WTC11 (cell line): ENCODE measurements around the gene TCEAL9. TPM values are rescaled to one million over a fixed set of nuclear protein-coding genes. Genes with fewer than 3 reads are reported as not detected.

ENCODE experiments used
- ATAC-seq: fragments of 200-7000 bp; cut with Tn5 transposase; 2 replicates; pipeline ENCODE4 v1.10.0; 2021; ENCODE audit warnings: mild to moderate bottlenecking, moderate library complexity
- CTCF ChIA-PET: fragments of 300-600 bp; sonication (Branson Sonifier 250); formaldehyde crosslinking; loops from one replicate; lab custom pipeline; 2021; ENCODE audit warnings: antibody characterized with exemption; lab: Charles Lee
- POLR2A ChIA-PET: fragments of 350-600 bp; sonication (Branson Sonifier 250); formaldehyde crosslinking; loops from one replicate; lab custom pipeline; 2021; ENCODE audit warnings: antibody characterized with exemption; lab: Charles Lee
- DNase-seq: peaks from one replicate; pipeline ENCODE4 v3.0.0; 2021; ENCODE audit warnings: low spot score
- H3K27ac Mint-ChIP-seq: 2 replicates; pipeline ENCODE4 v1.8.0; 2021; ENCODE audit warnings: mixed read lengths
- H3K27me3 Mint-ChIP-seq: 2 replicates; pipeline ENCODE4 v1.8.0; 2021; ENCODE audit warnings: low read depth, mild to moderate bottlenecking, moderate library complexity, mixed read lengths
- H3K36me3 Mint-ChIP-seq: 2 replicates; pipeline ENCODE4 v1.8.0; 2021; ENCODE audit warnings: mixed read lengths
- H3K4me1 Mint-ChIP-seq: 2 replicates; pipeline ENCODE4 v1.8.0; 2022; ENCODE audit warnings: mixed read lengths
- H3K4me3 Mint-ChIP-seq: 2 replicates; pipeline ENCODE4 v1.8.0; 2021; ENCODE audit warnings: mild to moderate bottlenecking, moderate library complexity, mixed read lengths
- H3K9me3 Mint-ChIP-seq: 2 replicates; pipeline ENCODE4 v1.8.0; 2021; ENCODE audit warnings: mixed read lengths
- ATF1 ChIP-seq: sonication (generic); formaldehyde crosslinking; IDR thresholded peaks from 2 replicates; pipeline ENCODE4 v1.8.1; 2023; ENCODE audit warnings: mild to moderate bottlenecking, moderate library complexity, missing genetic modification reagents
- ATF2 ChIP-seq: sonication (generic); formaldehyde crosslinking; IDR thresholded peaks from 2 replicates; pipeline ENCODE4 v1.8.1; 2022; ENCODE audit warnings: low read depth, missing genetic modification reagents, borderline replicate concordance
- CBFB ChIP-seq: sonication (generic); formaldehyde crosslinking; IDR thresholded peaks from 2 replicates; pipeline ENCODE4 v1.8.1; 2022; ENCODE audit warnings: mild to moderate bottlenecking, low read depth, missing genetic modification reagents
- CDX4 ChIP-seq: fragments of 250-450 bp; sonication (Bioruptor Pico); IDR thresholded peaks from 2 replicates; pipeline ENCODE4 v1.9.0; 2021; ENCODE audit warnings: moderate library complexity, mild to moderate bottlenecking, inconsistent platforms, borderline replicate concordance
- CREB1 ChIP-seq: sonication (generic); formaldehyde crosslinking; IDR thresholded peaks from 2 replicates; pipeline ENCODE4 v1.8.0; 2023; ENCODE audit warnings: mild to moderate bottlenecking, missing genetic modification reagents
- CTCF ChIP-seq: fragments of 200-600 bp; IDR thresholded peaks from 2 replicates; pipeline ENCODE4 v1.8.0; 2022; ENCODE audit warnings: antibody characterized with exemption
- ERG ChIP-seq: fragments of 250-450 bp; sonication (Bioruptor Pico); IDR thresholded peaks from 2 replicates; pipeline ENCODE4 v1.8.0; 2021; ENCODE audit warnings: mild to moderate bottlenecking
- ESRRA ChIP-seq: sonication (generic); formaldehyde crosslinking; IDR thresholded peaks from 2 replicates; pipeline ENCODE4 v1.8.1; 2022; ENCODE audit warnings: mild to moderate bottlenecking, missing genetic modification reagents, borderline replicate concordance
- FOXP1 ChIP-seq: sonication (generic); formaldehyde crosslinking; IDR thresholded peaks from 2 replicates; pipeline ENCODE4 v1.8.0; 2022; ENCODE audit warnings: missing genetic modification reagents, mild to moderate bottlenecking, moderate library complexity, borderline replicate concordance
- GRHL2 ChIP-seq: fragments of 250-450 bp; sonication (Bioruptor Pico); IDR thresholded peaks from 2 replicates; pipeline ENCODE4 v1.8.0; 2022; ENCODE audit warnings: mild to moderate bottlenecking, moderate library complexity; ENCODE audit not compliant: insufficient replicate concordance, severe bottlenecking
- JAZF1 ChIP-seq: fragments of 250-450 bp; sonication (Bioruptor Pico); IDR thresholded peaks from 2 replicates; pipeline ENCODE4 v1.9.0; 2021; ENCODE audit warnings: moderate library complexity, mild to moderate bottlenecking, inconsistent platforms
- OVOL2 ChIP-seq: fragments of 250-450 bp; sonication (Bioruptor Pico); IDR thresholded peaks from 2 replicates; pipeline ENCODE4 v1.9.0; 2021; ENCODE audit warnings: mild to moderate bottlenecking, borderline replicate concordance
- PREB ChIP-seq: sonication (generic); formaldehyde crosslinking; IDR thresholded peaks from 2 replicates; pipeline ENCODE4 v1.8.1; 2022; ENCODE audit warnings: mild to moderate bottlenecking, missing genetic modification reagents, moderate library complexity, borderline replicate concordance
- SOX15 ChIP-seq: fragments of 250-450 bp; sonication (Bioruptor Pico); IDR thresholded peaks from 2 replicates; pipeline ENCODE4 v1.9.0; 2021; ENCODE audit warnings: mild to moderate bottlenecking
- TP53 ChIP-seq: sonication (generic); formaldehyde crosslinking; IDR thresholded peaks from 2 replicates; pipeline ENCODE4 v1.8.1; 2023; ENCODE audit warnings: mild to moderate bottlenecking, missing genetic modification reagents
- ZNF219 ChIP-seq: sonication (generic); formaldehyde crosslinking; IDR thresholded peaks from 2 replicates; pipeline ENCODE4 v1.8.0; 2023; ENCODE audit warnings: missing genetic modification reagents, mild to moderate bottlenecking, borderline replicate concordance
- ZNF317 ChIP-seq: sonication (generic); formaldehyde crosslinking; IDR thresholded peaks from 2 replicates; pipeline ENCODE4 v1.8.1; 2023; ENCODE audit warnings: low read depth, mild to moderate bottlenecking, moderate library complexity, missing genetic modification reagents, borderline replicate concordance
- ZNF423 ChIP-seq: fragments of 250-450 bp; sonication (Bioruptor Pico); IDR thresholded peaks from 2 replicates; pipeline ENCODE4 v2.1.2; 2022; ENCODE audit warnings: mild to moderate bottlenecking, moderate library complexity
- ZNF425 ChIP-seq: fragments of 250-450 bp; sonication (Bioruptor Pico); conservative IDR thresholded peaks from 2 replicates; pipeline ENCODE4 v1.9.0; 2021; ENCODE audit warnings: mild to moderate bottlenecking
- total RNA-seq: library from RNA; stranded (reverse); gene quantifications from 3 replicates; pipeline ENCODE4 v1.2.3, GENCODE V29; 2021
- TF ChIP-seq, protein P1 (sequence below): fragments of 250-450 bp; sonication (Bioruptor Pico); IDR thresholded peaks from 2 replicates; pipeline ENCODE4 v1.9.0; 2021; ENCODE audit warnings: mild to moderate bottlenecking

TCEAL9 gene
- total RNA-seq, 1 experiment from 2014 or later: 30.4 TPM

- Mint-ChIP-seq H3K9me3 (no peaks in the 10 kb centered on the region), H3K4me3 (no peak overlapping the region), H3K27me3 (peaks cover 14% of the 10 kb centered on the region), H3K4me1 (peaks cover 4% of the 10 kb centered on the region; the same call in 1 of the 2 replicates), H3K27ac (no peak overlapping the region), H3K36me3 (peaks cover 2% of the 10 kb centered on the region; the same call in 1 of the 2 replicates)
- ATAC-seq: no peak
- ChIA-PET POLR2A (no interaction called here), CTCF (interaction anchor here (1.6 kb wide), 1 partner anchor 78 kb away, joined by 5 read pairs; no protein-coding TSS in a partner anchor)
- DNase-seq: no peak
- TF ChIP-seq GRHL2 (no peak), ESRRA (CRISPR knock-in tag) (no peak), CREB1 (CRISPR knock-in tag) (no peak), CTCF (no peak), ATF2 (CRISPR knock-in tag) (no peak), PREB (no peak), CBFB (CRISPR knock-in tag) (no peak), ERG (CRISPR knock-in tag) (no peak), ZNF423 (CRISPR knock-in tag) (no peak), ZNF219 (CRISPR knock-in tag) (no peak), TP53 (CRISPR knock-in tag) (no peak), ATF1 (CRISPR knock-in tag) (no peak)
These were observed 30.0 kb downstream of the TCEAL9 start for GRCh38 chrX:103386332-103386731.

GRCh38 chrX:103393487-103393886 lies 37.2 kb downstream of the TCEAL9 start:
- H3K27me3 Mint-ChIP-seq: peaks cover 48% of the 10 kb centered on the region
- H3K9me3 Mint-ChIP-seq: no peaks in the 10 kb centered on the region
- no peak overlapping the region for H3K4me3 Mint-ChIP-seq
- ATAC-seq (no peak), DNase-seq (no peak)
- no peaks in the 10 kb centered on the region for H3K36me3 Mint-ChIP-seq
- ChIA-PET CTCF (no interaction called here), POLR2A (no interaction called here)
- no peak overlapping the region for H3K27ac Mint-ChIP-seq
- peaks cover 4% of the 10 kb centered on the region; the same call in 1 of the 2 replicates for H3K4me1 Mint-ChIP-seq
- TF ChIP-seq ZNF425 (CRISPR knock-in tag): no peak
- TF ChIP-seq, protein P1, sequence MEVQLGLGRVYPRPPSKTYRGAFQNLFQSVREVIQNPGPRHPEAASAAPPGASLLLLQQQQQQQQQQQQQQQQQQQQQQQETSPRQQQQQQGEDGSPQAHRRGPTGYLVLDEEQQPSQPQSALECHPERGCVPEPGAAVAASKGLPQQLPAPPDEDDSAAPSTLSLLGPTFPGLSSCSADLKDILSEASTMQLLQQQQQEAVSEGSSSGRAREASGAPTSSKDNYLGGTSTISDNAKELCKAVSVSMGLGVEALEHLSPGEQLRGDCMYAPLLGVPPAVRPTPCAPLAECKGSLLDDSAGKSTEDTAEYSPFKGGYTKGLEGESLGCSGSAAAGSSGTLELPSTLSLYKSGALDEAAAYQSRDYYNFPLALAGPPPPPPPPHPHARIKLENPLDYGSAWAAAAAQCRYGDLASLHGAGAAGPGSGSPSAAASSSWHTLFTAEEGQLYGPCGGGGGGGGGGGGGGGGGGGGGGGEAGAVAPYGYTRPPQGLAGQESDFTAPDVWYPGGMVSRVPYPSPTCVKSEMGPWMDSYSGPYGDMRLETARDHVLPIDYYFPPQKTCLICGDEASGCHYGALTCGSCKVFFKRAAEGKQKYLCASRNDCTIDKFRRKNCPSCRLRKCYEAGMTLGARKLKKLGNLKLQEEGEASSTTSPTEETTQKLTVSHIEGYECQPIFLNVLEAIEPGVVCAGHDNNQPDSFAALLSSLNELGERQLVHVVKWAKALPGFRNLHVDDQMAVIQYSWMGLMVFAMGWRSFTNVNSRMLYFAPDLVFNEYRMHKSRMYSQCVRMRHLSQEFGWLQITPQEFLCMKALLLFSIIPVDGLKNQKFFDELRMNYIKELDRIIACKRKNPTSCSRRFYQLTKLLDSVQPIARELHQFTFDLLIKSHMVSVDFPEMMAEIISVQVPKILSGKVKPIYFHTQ: no peak
- TF ChIP-seq JAZF1 (CRISPR knock-in tag): no peak
- no peak for TF ChIP-seq ATF2 (CRISPR knock-in tag)
- TF ChIP-seq CDX4 (CRISPR knock-in tag): no peak
- TF ChIP-seq GRHL2: no peak
- no peak for TF ChIP-seq OVOL2
- no peak for TF ChIP-seq FOXP1 (CRISPR knock-in tag)
- no peak for TF ChIP-seq ZNF317
- no peak for TF ChIP-seq SOX15 (CRISPR knock-in tag)
